ENCODE results near the gene U2AF1L4.
"Not testable (repeated sequence)": the region's sequence is repeated elsewhere in the genome, so short reads cannot be mapped to it uniquely, and the experiment has no call there.

Gene U2AF1L4

GRCh38 chr19:35727956-35728706, 17.1 kb downstream of the U2AF1L4 start:
- no peak for DNase-seq (ENCODE audit: low read depth, low spot score)
- H3K4me3 ChIP-seq (ENCODE audit: low read depth, low read length), result no peak overlapping the region
- no peak for TF ChIP-seq CTCF (IDR thresholded peaks at IDR 0.05; ENCODE audit: low read depth, low read length)
- in situ Hi-C loops (cut with HindIII; ENCODE audit: low sequenced_read_pairs), result no loop called here

- in situ Hi-C loops (cut with HindIII; ENCODE audit: low sequenced_read_pairs), result no loop called here
- H3K4me3 ChIP-seq (ENCODE audit: low read depth, low read length), result no peak overlapping the region
- no peak for DNase-seq (ENCODE audit: low read depth, low spot score)
- TF ChIP-seq CTCF (IDR thresholded peaks at IDR 0.05; ENCODE audit: low read depth, low read length), result no peak
Observed at GRCh38 chr19:35727053-35727955, 17.9 kb downstream of the U2AF1L4 start.

GRCh38 chr19:35725216-35725861, 19.9 kb downstream of the U2AF1L4 start:
- TF ChIP-seq CTCF (IDR thresholded peaks at IDR 0.05; ENCODE audit: low read depth, low read length), result no peak
- in situ Hi-C loops (cut with HindIII; ENCODE audit: low sequenced_read_pairs), result no loop called here
- H3K4me3 ChIP-seq (ENCODE audit: low read depth, low read length), result no peak overlapping the region
- DNase-seq (ENCODE audit: low read depth, low spot score), result no peak

GRCh38 chr19:35724560-35724959, 20.7 kb downstream of the U2AF1L4 start:
- DNase-seq (ENCODE audit: low read depth, low spot score), result no peak
- in situ Hi-C loops (cut with HindIII; ENCODE audit: low sequenced_read_pairs), result no loop called here
- TF ChIP-seq CTCF (IDR thresholded peaks at IDR 0.05; ENCODE audit: low read depth, low read length), result no peak

GRCh38 chr19:35724132-35724531, 21.1 kb downstream of the U2AF1L4 start:
- DNase-seq (ENCODE audit: low read depth, low spot score); H3K4me3 ChIP-seq (ENCODE audit: low read depth, low read length); in situ Hi-C loops (cut with HindIII; ENCODE audit: low sequenced_read_pairs): not testable (repeated sequence)

More at GRCh38 chr19:35724560-35724959, 20.7 kb downstream of the U2AF1L4 start:
- H3K4me3 ChIP-seq (ENCODE audit: low read depth, low read length), result no peak overlapping the region

GRCh38 chr19:35723671-35724070, 21.5 kb downstream of the U2AF1L4 start:
- DNase-seq (ENCODE audit: low read depth, low spot score), result no peak
- no peak for TF ChIP-seq CTCF (IDR thresholded peaks at IDR 0.05; ENCODE audit: low read depth, low read length)
- H3K4me3 ChIP-seq (ENCODE audit: low read depth, low read length), result no peak overlapping the region
- in situ Hi-C loops (cut with HindIII; ENCODE audit: low sequenced_read_pairs), result no loop called here
